Measurements from ENCODE around the gene INSIG1. TPM values are rescaled to one million over a fixed set of nuclear protein-coding genes. Genes with fewer than 3 reads are reported as not detected.

Gene INSIG1
- total RNA-seq, 2 experiments from 2014 or later, result 145 to 164 TPM

GRCh38 chr7:155269766-155270585 lies 27.7 kb upstream of the INSIG1 start:
- CTCF ChIA-PET, result no interaction called here
- Mint-ChIP-seq H3K36me3 (peaks cover 1% of the 10 kb centered on the region), H3K9me3 (ENCODE audit: low read depth) (no peaks in the 10 kb centered on the region), H3K4me3 (no peak overlapping the region), H3K27ac (no peak overlapping the region), H3K4me1 (peaks cover 8% of the 10 kb centered on the region), H3K27me3 (peaks cover 30% of the 10 kb centered on the region)
- DNase-seq (no peak), ATAC-seq (no peak)

DNA sequence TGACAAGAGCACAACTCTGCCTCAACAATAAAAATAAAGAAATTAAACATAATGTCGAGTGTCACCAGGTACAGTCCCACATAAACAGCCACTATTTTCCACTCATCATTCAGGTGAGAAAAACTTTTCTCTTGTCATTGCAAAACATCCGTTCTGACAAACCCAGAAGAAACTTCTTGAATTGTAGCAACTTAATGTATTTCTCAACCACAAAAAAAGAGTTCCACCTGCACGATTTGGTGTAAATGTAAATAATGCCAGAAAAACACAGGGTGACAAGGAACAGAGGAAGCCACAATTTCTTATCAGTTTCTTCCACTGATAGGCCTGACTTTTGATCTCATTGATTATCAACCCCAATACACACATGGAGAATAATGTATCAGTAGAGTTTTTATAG lies 26.8 kb upstream of the INSIG1 start:
- peaks cover 8% of the 10 kb centered on the region for H3K4me1 Mint-ChIP-seq
- DNase-seq (no peak), ATAC-seq (no peak)
- H3K27me3 Mint-ChIP-seq, result peaks cover 37% of the 10 kb centered on the region
- H3K9me3 Mint-ChIP-seq (ENCODE audit: low read depth), result no peaks in the 10 kb centered on the region
- H3K36me3 Mint-ChIP-seq, result peaks cover 1% of the 10 kb centered on the region
- CTCF ChIA-PET, result no interaction called here
- no peak overlapping the region for H3K4me3 Mint-ChIP-seq
- no peak overlapping the region for H3K27ac Mint-ChIP-seq

DNA sequence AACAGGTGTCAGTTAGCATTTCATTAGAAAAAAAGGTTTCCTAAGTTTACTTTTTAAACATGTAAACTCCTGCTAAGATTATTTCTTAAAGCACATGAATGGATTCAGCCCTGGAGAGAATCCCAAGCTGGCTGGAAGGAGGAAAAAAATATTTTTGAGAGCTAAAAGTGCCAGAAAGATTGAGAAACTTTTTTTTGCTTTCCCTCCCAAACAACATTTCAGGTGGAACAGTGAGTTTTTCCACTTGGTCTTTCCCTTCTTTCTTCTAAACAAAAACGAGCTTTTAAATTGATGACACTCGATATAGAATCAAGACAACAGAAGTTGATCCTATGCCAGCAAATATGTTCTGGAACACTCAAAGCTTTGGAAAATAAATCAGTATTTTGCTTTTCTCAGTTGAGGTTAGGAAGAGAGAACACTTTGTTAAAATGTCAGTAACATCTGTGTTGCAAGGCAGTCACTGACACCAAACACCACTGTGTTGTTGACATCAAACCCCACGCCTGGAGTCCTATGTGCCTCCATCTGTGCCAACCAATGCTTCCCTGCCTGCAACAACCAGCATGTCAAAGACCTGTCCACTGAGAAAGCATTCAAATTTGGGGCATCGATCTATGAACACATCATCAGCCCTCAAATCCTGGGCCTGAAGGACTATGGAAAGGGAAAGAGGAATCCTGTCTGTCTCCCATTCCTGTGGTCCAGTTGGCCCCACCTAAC lies 22.9 kb upstream of the INSIG1 start:
- Mint-ChIP-seq H3K4me1 (peaks cover 40% of the 10 kb centered on the region), H3K27me3 (peaks cover 53% of the 10 kb centered on the region), H3K36me3 (no peaks in the 10 kb centered on the region), H3K4me3 (no peak overlapping the region), H3K9me3 (ENCODE audit: low read depth) (no peaks in the 10 kb centered on the region), H3K27ac (no peak overlapping the region)
- CTCF ChIA-PET, result interaction anchor here (0.6 to 0.8 kb wide), 2 partner anchors 22 to 105 kb away, joined by 3 read pairs; no protein-coding TSS in a partner anchor
- ATAC-seq (no peak), DNase-seq (no peak)

DNA sequence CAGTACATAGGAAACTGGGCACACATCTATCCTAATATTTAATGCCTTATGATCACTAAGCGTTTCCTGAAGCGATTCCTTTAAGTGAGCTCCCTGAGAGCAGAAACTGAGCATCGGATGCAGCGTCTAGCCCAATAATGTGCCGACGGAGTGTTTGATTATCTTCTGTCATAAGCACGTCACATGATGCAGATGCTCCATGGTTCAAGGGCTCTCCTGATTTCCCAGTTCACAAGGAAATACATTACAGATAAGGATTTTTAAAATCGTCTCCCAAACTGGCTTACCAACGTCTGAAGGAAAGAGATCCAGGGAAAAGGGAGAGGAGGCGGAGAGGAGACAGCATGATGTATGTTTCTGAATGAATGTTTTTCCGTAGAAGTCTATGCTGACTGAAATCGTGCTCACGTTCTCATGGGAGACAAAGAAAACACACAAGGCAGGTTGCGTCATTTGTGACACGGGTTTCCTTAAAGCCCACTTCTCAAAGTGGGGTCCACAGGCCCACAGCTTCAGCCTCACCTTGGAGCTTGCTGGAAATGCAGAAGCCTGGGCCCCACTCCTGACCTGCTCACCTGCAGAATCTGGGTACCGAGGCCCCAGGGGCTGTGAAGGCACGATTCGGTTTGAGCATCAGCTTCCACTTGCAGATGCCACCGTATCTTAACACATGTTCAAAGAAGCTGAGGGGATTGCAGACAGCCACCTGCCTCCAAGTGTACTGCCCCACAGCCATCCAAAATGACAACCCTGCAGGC lies 21.5 kb upstream of the INSIG1 start:
- peaks cover 58% of the 10 kb centered on the region for H3K27me3 Mint-ChIP-seq
- no peaks in the 10 kb centered on the region for H3K36me3 Mint-ChIP-seq
- no peak for DNase-seq
- no peak for ATAC-seq
- peaks cover 35% of the 10 kb centered on the region for H3K4me1 Mint-ChIP-seq
- H3K9me3 Mint-ChIP-seq (ENCODE audit: low read depth), result no peaks in the 10 kb centered on the region
- CTCF ChIA-PET, result interaction anchor here (1.9 kb wide), 1 partner anchor 13 kb away, joined by 7 read pairs; no protein-coding TSS in a partner anchor
- H3K4me3 Mint-ChIP-seq, result no peak overlapping the region
- H3K27ac Mint-ChIP-seq, result no peak overlapping the region

DNA sequence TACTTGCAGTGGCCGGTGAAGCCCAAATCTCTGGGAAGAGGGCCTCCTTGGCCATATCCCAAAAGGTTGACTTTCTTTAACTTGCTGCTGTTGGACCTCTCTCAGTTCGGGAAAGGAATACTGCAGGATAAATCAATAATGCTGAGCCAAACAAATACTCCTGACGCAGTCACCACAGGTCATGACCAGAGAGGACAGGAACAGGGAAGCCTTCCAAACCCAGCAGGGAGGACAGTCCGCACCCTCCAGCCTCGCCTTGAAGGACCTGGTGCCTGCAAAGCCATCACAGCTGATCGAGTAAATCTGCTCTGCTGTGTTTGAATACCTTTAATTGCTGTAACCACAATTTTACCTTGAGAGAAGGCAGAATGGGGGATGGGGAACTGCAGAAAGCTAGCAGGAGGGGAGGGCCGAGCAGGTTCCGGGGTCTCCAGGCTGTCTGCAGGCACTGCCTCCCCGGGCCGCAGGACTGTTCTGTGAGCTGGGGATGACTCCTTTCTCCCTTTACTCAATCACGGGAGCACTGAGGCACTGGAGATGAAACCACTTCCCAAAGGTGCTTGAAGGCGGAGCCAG lies 20.8 kb upstream of the INSIG1 start:
- H3K9me3 Mint-ChIP-seq (ENCODE audit: low read depth), result no peaks in the 10 kb centered on the region
- no peak for DNase-seq
- ATAC-seq, result no peak
- H3K27ac Mint-ChIP-seq, result peak overlapping the region; percentile 25
- H3K36me3 Mint-ChIP-seq, result no peaks in the 10 kb centered on the region
- no peak overlapping the region for H3K4me3 Mint-ChIP-seq
- peaks cover 35% of the 10 kb centered on the region for H3K4me1 Mint-ChIP-seq
- H3K27me3 Mint-ChIP-seq, result peaks cover 59% of the 10 kb centered on the region
- CTCF ChIA-PET, result interaction anchor here (1.9 to 2.1 kb wide), 2 partner anchors 12 to 68 kb away, joined by 7 read pairs; no protein-coding TSS in a partner anchor

GRCh38 chr7:155277385-155277994 lies 20.2 kb upstream of the INSIG1 start:
- Mint-ChIP-seq H3K27ac (peak overlapping the region; percentile 58), H3K27me3 (peaks cover 57% of the 10 kb centered on the region), H3K4me3 (no peak overlapping the region), H3K36me3 (no peaks in the 10 kb centered on the region), H3K4me1 (peaks cover 40% of the 10 kb centered on the region), H3K9me3 (ENCODE audit: low read depth) (no peaks in the 10 kb centered on the region)
- CTCF ChIA-PET, result interaction anchor here (1.9 to 2.1 kb wide), 2 partner anchors 12 to 67 kb away, joined by 7 read pairs; no protein-coding TSS in a partner anchor
- DNase-seq (peak; percentile 73), ATAC-seq (peak; percentile 85)

- DNase-seq (no peak), ATAC-seq (no peak)
- no peak overlapping the region for H3K27ac Mint-ChIP-seq
- H3K27me3 Mint-ChIP-seq, result peaks cover 47% of the 10 kb centered on the region
- CTCF ChIA-PET, result interaction anchor here (2.1 kb wide), 1 partner anchor 66 kb away, joined by 7 read pairs; no protein-coding TSS in a partner anchor
- no peaks in the 10 kb centered on the region for H3K9me3 Mint-ChIP-seq (ENCODE audit: low read depth)
- H3K4me3 Mint-ChIP-seq, result no peak overlapping the region
- H3K4me1 Mint-ChIP-seq, result peaks cover 55% of the 10 kb centered on the region
- no peaks in the 10 kb centered on the region for H3K36me3 Mint-ChIP-seq
These were observed 18.8 kb upstream of the INSIG1 start for GRCh38 chr7:155278921-155279320.

- CTCF ChIA-PET, result no interaction called here
- Mint-ChIP-seq H3K27me3 (peaks cover 39% of the 10 kb centered on the region), H3K36me3 (no peaks in the 10 kb centered on the region), H3K9me3 (ENCODE audit: low read depth) (no peaks in the 10 kb centered on the region), H3K4me1 (peaks cover 65% of the 10 kb centered on the region), H3K27ac (no peak overlapping the region), H3K4me3 (no peak overlapping the region)
- no peak for ATAC-seq
- DNase-seq, result no peak
These were observed 17.8 kb upstream of the INSIG1 start for GRCh38 chr7:155279787-155280445.

DNA sequence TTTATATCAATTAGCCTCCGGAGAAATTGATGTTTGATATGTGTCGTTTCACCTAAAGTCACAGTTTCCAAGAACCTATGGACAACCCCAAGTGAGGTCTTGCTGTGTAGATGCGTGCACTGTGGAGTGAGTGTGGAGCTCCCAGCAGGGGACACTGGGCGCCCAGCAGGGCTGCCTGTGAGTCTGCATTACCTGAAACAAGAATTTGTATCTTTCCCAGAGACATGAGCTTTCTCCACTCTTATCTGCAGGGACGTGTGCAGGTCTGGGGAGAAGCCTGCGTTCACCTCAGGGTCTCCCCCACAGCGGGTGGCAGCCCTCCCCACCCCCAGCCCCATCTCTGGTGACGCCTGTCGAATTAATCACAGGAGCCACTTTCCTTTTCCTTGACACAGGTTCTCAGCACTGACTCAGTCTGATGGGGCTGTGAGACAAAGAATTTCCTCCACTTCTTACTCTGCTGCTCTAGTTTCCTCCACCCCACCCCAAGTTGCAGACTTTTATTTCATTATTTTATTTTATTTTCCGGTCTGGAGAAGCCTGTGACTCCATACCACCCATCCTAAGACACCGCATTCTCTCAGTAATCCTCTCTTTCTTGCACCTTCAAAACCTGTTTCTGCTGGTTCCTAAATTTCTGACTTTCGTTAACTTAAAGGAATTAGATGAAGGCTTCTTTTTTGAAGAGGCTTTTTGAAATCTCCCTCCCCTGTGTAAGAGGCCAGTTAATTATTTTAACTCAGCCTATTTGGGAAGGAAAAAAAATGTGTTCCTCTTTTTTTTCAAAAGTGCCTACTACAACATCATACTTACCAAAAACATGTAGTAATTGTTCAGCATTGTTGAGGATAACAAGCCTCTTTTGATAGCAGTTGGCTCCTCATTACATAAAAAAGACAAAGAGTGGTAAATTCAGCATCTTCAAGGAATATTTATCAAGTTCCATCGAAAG lies 17.0 kb upstream of the INSIG1 start:
- CTCF ChIA-PET, result no interaction called here
- ATAC-seq (no peak), DNase-seq (no peak)
- Mint-ChIP-seq H3K9me3 (ENCODE audit: low read depth) (no peaks in the 10 kb centered on the region), H3K27ac (no peak overlapping the region), H3K4me1 (peaks cover 73% of the 10 kb centered on the region), H3K4me3 (no peak overlapping the region), H3K27me3 (peaks cover 31% of the 10 kb centered on the region), H3K36me3 (peaks cover 2% of the 10 kb centered on the region)

DNA sequence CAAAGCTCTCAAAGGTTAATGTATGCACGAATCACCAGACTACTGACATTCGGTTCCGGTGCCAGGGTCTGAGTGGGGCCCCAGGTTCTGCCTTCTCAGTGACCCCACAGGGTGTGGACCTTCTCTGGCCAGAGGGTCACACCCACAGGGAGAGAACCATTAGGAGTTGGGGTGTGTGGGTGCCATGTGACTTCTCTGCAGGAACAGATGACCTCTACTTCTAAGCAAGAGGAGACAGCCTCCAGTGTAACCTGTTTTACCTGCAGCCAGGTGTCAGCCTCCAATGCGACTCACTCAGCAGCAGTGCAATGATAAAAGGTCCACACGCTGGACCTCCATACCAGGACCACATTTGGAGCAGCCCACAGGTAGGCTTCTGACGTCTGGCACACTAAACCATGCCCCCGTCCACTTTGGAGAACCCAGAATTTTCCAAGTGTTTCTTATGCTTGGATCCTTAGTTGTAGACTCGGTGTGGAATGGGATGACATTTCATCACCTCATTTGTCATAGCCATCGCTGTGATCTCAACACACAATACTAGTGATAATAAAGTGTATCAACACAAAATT lies 16.2 kb upstream of the INSIG1 start:
- DNase-seq (no peak), ATAC-seq (no peak)
- CTCF ChIA-PET, result interaction anchor here (2.5 kb wide), 1 partner anchor 63 kb away, joined by 10 read pairs; no protein-coding TSS in a partner anchor
- no peak overlapping the region for H3K4me3 Mint-ChIP-seq
- H3K4me1 Mint-ChIP-seq, result peaks cover 80% of the 10 kb centered on the region
- no peak overlapping the region for H3K27ac Mint-ChIP-seq
- peaks cover 5% of the 10 kb centered on the region for H3K36me3 Mint-ChIP-seq
- peaks cover 31% of the 10 kb centered on the region for H3K27me3 Mint-ChIP-seq
- H3K9me3 Mint-ChIP-seq (ENCODE audit: low read depth), result no peaks in the 10 kb centered on the region

- CTCF ChIA-PET, result interaction anchor here (1.7 to 2.5 kb wide), 2 partner anchors 13 to 62 kb away, joined by 7 to 10 read pairs; no protein-coding TSS in a partner anchor
- H3K36me3 Mint-ChIP-seq, result peaks cover 11% of the 10 kb centered on the region
- peaks cover 31% of the 10 kb centered on the region for H3K27me3 Mint-ChIP-seq
- no peaks in the 10 kb centered on the region for H3K9me3 Mint-ChIP-seq (ENCODE audit: low read depth)
- peak overlapping the region; percentile 76 for H3K27ac Mint-ChIP-seq
- no peak overlapping the region for H3K4me3 Mint-ChIP-seq
- ATAC-seq (no peak), DNase-seq (no peak)
- peaks cover 80% of the 10 kb centered on the region for H3K4me1 Mint-ChIP-seq
These were observed 15.0 kb upstream of the INSIG1 start for GRCh38 chr7:155282671-155283070.

Measured in activated CD8-positive, alpha-beta memory T cell treated with anti-CD3 and anti-CD28 coated beads, Interleukin-2, amount 10 ng/mL, durations not matched to agents 7 days and 5 days (primary cell).